Activated CD8-positive, alpha-beta T cell treated with anti-CD3 and anti-CD28 coated beads for 36 hours (primary cell): ENCODE data around the gene SSBP4. TPM values are rescaled to one million over a fixed set of nuclear protein-coding genes. Genes with fewer than 3 reads are reported as not detected.

Experiments
- ATAC-seq: fragments of 200-7000 bp; cut with Tn5 transposase; one replicate; pipeline ENCODE4 v1.10.0; 2021; ENCODE audit warnings: mild to moderate bottlenecking, moderate library complexity
- CTCF ChIA-PET: fragments of 350-600 bp; sonication (Branson Sonifier 250); formaldehyde crosslinking; loops from one replicate; lab custom pipeline; 2021; ENCODE audit warnings: antibody characterized with exemption; lab: Charles Lee
- POLR2A ChIA-PET: fragments of 350-600 bp; sonication (Branson Sonifier 250); formaldehyde crosslinking; loops from one replicate; lab custom pipeline; 2021; ENCODE audit warnings: antibody characterized with exemption; lab: Charles Lee
- DNase-seq: peaks from one replicate; pipeline ENCODE4 v3.0.0-alpha.2; 2020
- H3K27ac Mint-ChIP-seq: one replicate; pipeline ENCODE4 v1.8.0; 2021; ENCODE audit warnings: mild to moderate bottlenecking, mixed read lengths
- H3K27me3 Mint-ChIP-seq: one replicate; pipeline ENCODE4 v1.8.0; 2021; ENCODE audit warnings: mixed read lengths
- H3K36me3 Mint-ChIP-seq: one replicate; pipeline ENCODE4 v1.8.0; 2021; ENCODE audit warnings: low read depth, mixed read lengths
- H3K4me1 Mint-ChIP-seq: one replicate; pipeline ENCODE4 v1.8.0; 2021; ENCODE audit warnings: low read depth, mixed read lengths
- H3K4me3 Mint-ChIP-seq: one replicate; pipeline ENCODE4 v1.8.0; 2021; ENCODE audit warnings: mild to moderate bottlenecking, moderate library complexity, mixed read lengths
- H3K9me3 Mint-ChIP-seq: one replicate; pipeline ENCODE4 v1.8.0; 2021; ENCODE audit warnings: mixed read lengths
- CTCF ChIP-seq: fragments of 200-600 bp; IDR thresholded peaks from one replicate; pipeline ENCODE4 v1.8.0; 2022; ENCODE audit warnings: antibody characterized with exemption, mild to moderate bottlenecking
- intact Hi-C: fragments of 100-400 bp; cut with micrococcal nuclease; formaldehyde crosslinking; loops from one replicate; pipeline ENCODE4 v1.10.0; 2022
- total RNA-seq, 2 experiments: library from RNA; stranded (reverse); gene quantifications; one replicate each; pipeline ENCODE4 v1.2.3, GENCODE V29; 2021

SSBP4 gene
- total RNA-seq, 2 experiments from 2014 or later, result 98.2 to 102 TPM

GRCh38 chr19:18443831-18444230, 24.6 kb downstream of the SSBP4 start:
- peaks cover 3% of the 10 kb centered on the region for H3K9me3 Mint-ChIP-seq
- ATAC-seq (no peak), DNase-seq (no peak)
- ChIA-PET CTCF (interaction anchor here (1.2 to 1.4 kb wide), 2 partner anchors 12 to 26 kb away, joined by 3 read pairs; no protein-coding TSS in a partner anchor), POLR2A (interaction anchor here (1.3 kb wide), 1 partner anchor 15 kb away, joined by 3 read pairs; no protein-coding TSS in a partner anchor)
- no peak overlapping the region for H3K4me3 Mint-ChIP-seq
- no peak for TF ChIP-seq CTCF
- H3K36me3 Mint-ChIP-seq, result peaks cover 11% of the 10 kb centered on the region
- H3K27me3 Mint-ChIP-seq, result no peaks in the 10 kb centered on the region
- H3K27ac Mint-ChIP-seq, result no peak overlapping the region
- H3K4me1 Mint-ChIP-seq, result peaks cover 24% of the 10 kb centered on the region
- intact Hi-C loops, result no loop called here

DNA sequence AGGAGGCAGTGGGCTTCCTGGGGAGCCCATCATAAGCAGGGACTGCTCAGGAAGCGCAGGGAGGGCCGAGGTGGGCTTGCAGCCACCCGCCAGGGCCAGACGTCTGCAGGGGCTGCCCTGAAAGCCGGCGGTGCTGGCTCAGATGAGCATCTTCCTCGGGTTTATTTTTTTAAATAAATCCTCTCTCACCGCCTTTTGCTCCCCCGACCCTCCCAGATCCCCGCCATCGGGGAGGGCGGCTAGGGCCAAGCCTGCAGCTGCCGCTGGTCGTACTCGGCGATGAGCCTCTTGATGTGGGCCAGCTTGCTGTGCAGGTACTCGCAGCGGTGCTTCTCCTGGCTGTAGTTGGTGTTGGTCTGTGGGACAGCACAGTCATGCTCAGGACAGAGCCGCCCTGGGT, 25.3 kb downstream of the SSBP4 start:
- Mint-ChIP-seq H3K27ac (no peak overlapping the region), H3K27me3 (no peaks in the 10 kb centered on the region), H3K9me3 (peaks cover 3% of the 10 kb centered on the region), H3K4me3 (no peak overlapping the region), H3K4me1 (peaks cover 21% of the 10 kb centered on the region), H3K36me3 (peaks cover 14% of the 10 kb centered on the region)
- intact Hi-C loops, result no loop called here
- ATAC-seq (no peak), DNase-seq (no peak)
- no peak for TF ChIP-seq CTCF
- CTCF ChIA-PET, result no interaction called here
- POLR2A ChIA-PET, result no interaction called here

GRCh38 chr19:18445262-18445948, 26.2 kb downstream of the SSBP4 start:
- no peak for ATAC-seq
- H3K4me3 Mint-ChIP-seq, result no peak overlapping the region
- no peak overlapping the region for H3K27ac Mint-ChIP-seq
- CTCF ChIA-PET, result interaction anchor here (4.4 kb wide), 1 partner anchor 17 kb away, joined by 20 read pairs; no protein-coding TSS in a partner anchor
- POLR2A ChIA-PET, result interaction anchor here (1.5 kb wide), 1 partner anchor 17 kb away, joined by 3 read pairs; no protein-coding TSS in a partner anchor
- no peaks in the 10 kb centered on the region for H3K27me3 Mint-ChIP-seq
- peaks cover 21% of the 10 kb centered on the region for H3K4me1 Mint-ChIP-seq
- H3K36me3 Mint-ChIP-seq, result peaks cover 14% of the 10 kb centered on the region
- H3K9me3 Mint-ChIP-seq, result peaks cover 3% of the 10 kb centered on the region
- DNase-seq, result no peak
- intact Hi-C loops, result no loop called here
- TF ChIP-seq CTCF, result no peak

- ChIA-PET CTCF (interaction anchor here (2.1 to 4.4 kb wide), 2 partner anchors 16 to 23 kb away, joined by 6 to 20 read pairs; no protein-coding TSS in a partner anchor), POLR2A (interaction anchor here (1.5 kb wide), 1 partner anchor 16 kb away, joined by 3 read pairs; no protein-coding TSS in a partner anchor)
- peaks cover 17% of the 10 kb centered on the region for H3K36me3 Mint-ChIP-seq
Observed at GRCh38 chr19:18446145-18446810, 27.1 kb downstream of the SSBP4 start.

More at GRCh38 chr19:18446145-18446810, 27.1 kb downstream of the SSBP4 start:
- no peaks in the 10 kb centered on the region for H3K27me3 Mint-ChIP-seq
- no peak for ATAC-seq
- no peak for TF ChIP-seq CTCF
- H3K27ac Mint-ChIP-seq, result no peak overlapping the region
- no peak for DNase-seq
- H3K4me1 Mint-ChIP-seq, result peaks cover 21% of the 10 kb centered on the region
- intact Hi-C loops, result no loop called here
- H3K4me3 Mint-ChIP-seq, result no peak overlapping the region
- H3K9me3 Mint-ChIP-seq, result peaks cover 3% of the 10 kb centered on the region
